ENCODE results near the gene PWWP2B.

DNA sequence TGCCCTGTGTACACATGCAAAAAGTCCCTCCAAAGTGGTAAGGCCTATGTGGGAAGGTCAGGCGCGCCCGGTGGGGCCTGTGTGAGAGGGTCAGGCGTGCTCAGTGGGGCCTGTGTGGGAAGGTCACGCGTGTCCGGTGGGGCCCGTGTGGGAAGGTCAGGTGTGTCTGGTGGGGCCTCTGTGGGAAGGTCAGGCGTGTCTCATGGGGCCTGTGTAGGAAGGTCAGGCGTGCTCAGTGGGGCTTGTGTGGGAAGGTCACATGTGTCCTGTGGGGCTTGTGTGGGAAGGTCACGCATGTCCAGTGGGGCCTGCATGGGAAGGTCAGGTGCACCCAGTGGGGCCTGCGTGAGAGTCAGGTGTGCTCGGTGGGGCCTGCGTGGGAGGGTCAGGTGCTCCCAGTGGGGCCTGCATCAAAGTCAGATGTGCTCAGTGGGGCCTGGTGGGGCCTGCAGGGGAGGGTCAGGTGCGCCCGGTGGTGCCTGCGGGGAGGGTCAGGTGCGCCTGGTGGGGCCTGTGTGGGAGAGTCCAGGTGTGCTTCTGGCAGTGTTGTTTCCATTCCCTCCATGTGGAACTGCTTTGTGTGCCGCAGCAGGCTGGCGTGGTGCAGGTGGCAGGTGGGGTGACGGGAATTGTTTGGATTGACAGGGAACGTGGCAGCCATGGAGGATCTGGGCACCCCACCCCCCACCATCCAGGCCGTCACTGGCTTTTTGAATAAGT, 49.6 kb upstream of the PWWP2B start:
- TF ChIP-seq POLR2A (IDR thresholded peaks at IDR 0.05; ENCODE audit: low read depth) (no peak), CTCF (IDR thresholded peaks at IDR 0.05) (no peak), POLR2AphosphoS5 (IDR thresholded peaks at IDR 0.05) (no peak)

Data from esophagus muscularis mucosa (tissue), 3 donors.